Measurements from ENCODE around the gene CLP1.
"Not testable (repeated sequence)": the region's sequence is repeated elsewhere in the genome, so short reads cannot be mapped to it uniquely, and the experiment has no call there.

The CLP1 gene

DNA sequence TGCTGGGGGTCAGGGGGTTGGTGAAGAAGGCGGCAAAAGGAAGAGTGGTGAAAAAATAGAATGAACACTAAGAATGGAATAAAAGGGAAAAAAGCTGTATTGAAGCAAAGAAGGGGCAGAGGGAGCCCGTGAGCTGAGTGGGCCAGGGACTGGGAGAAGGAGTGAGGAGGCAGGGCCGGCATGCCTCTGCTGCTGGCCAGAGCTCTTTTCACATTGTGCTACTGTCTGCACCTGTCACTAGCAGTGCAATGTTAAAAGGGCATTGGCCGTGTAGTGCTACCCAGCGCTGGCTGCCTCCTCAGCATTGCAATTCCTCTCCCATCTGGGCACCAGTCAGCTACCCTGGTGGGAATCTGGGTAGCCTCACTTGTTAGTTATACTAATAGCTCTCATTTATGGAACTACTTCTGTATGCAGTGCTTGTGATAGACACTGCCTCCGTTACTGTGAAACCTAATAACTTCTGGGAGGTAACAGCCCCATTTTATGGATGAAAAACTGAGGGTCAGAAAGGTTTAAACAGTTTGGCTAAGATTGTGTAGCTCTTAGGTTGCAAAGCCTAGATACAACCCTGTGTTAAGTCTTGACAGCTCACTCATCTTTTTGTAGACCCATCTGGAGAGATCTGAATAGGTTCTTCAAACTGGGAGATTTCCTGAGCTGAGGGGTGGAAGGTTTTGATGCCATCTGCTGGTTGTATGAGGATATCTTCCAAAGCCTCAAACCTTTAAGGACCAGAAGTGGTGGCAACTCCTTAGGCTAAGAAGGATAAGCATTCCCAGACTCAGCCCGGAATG, 16.4 kb upstream of the CLP1 start:
- no peak for DNase-seq

DNA sequence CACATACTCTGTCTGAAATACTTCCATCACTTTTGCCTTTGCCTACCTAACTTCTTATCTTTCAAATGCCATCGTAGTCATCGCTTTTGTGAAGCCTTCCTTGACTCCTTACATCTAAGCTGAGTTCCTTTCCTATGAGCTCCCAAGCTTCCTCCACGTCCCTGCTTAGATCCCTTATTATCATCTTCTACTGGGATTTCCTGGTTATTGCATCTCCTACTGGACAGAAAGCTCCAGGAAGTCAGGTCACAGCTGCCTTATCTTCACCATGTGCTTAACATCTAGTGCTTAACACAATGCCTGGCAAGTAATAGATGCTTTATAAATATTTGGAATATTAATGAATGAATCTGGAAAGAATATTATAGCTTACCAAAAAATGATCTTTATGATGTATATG, 13.8 kb upstream of the CLP1 start:
- DNase-seq = no peak

DNA sequence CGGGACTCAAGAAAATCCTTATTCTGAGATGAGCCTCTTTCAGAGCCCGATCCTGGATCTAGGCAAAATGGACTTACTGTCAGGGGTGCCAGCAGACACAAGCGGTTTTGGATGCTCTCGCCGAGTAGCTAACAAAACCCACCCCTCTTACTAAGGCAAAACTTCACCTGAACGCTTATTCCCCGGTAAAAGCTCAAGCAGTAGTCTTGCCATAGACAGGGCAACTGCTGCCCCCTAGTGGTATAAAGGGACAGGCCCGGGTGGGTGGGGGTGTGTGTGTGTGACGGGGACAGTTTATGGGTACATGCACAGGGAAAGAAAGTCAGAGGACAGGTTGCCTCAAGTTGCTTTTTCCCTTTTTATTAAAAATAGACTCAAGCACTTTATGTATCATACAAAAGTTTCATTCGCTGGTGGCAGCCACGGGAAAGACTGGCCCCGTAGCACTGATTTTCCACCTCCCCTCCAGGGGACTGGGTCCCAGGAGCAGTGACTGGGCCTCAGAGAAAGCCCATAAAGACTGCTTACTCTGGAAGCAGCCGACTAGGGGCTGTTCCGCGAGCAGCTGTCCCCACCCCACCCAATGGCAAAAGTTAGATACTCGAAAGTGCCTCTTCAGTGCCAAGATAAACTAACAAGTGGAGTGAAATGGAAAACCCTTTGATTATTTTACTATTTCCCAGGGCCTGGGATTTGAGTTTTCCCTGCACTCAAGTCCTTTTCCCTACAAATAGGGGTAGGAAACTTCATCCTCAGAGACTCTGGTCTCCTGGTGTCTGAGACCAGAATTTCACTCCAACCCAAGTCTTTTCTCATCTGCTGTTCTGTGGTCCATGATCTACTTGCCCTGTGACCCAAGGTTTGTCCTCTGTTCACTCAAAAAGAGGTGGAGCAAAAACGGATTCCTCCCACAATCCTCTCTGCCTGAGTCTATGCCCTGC, 12.5 kb upstream of the CLP1 start:
- peak; percentile 87 for DNase-seq

DNA sequence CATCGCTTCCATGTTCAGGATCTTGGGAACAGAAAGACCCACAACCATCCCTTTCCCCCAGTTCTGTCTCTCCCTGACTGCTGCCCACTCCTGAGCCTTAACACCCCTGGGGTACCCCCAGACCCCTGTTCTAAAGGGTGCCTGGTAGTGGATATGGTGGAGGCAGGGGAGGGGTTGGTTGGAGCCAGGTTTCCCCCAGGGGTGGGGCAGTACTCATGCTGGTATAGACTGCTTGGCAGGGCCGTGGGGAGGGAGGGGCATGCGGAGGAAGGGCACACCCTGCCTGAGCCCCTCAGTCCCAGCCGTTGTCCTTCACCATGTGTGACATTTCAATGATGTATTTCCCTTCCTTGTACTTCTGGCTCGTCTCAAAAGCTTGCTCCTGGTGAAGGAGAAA, 11.9 kb upstream of the CLP1 start:
- no peak for DNase-seq

GRCh38 chr11:57646194-57646798, 11.3 kb upstream of the CLP1 start:
- DNase-seq = no peak

DNA sequence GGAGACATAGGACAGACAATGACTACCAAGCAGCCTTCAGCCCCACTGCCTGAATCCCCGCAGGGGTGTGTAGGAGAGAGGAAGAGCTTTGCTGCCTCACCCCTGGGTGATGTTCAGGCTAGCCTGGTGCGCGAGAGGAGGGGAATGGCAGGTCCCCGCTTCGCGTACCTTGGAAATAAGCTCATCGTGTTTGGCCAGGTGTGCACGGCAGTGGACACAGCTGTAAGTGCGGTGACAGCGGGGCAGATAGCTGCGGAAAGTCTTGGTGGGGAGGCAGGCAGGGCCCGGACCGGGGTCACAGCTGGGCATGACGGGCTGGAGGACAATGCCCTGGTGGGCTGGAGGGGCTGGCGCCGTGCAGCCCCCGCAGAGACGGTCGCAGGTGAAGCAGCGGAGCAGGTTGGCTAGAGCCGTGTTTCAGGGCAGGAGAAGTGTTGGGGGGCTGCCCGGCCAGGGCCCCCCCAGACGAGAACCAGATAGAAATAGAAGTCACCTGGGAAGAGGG, 10.7 kb upstream of the CLP1 start:
- DNase-seq = no peak

DNA sequence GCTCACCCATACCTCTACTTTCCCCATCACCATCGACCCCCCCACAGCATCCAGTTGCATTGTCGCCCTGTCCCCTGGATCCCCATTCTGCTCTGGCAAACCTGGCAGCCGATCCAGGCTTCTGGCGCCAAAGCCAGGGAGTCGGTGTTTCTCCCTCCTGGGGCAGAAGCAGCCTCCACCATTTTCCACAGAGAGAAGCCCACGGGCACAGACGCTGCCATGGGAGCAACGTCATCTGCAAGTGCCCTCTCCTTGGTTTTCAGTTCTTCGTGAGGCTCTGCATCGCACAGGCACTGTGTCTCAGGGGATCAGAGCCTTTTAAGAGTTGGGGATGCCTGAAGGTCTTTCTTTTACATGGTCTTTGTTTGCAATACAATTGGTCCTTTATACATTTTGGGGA, 10.2 kb upstream of the CLP1 start:
- DNase-seq = no peak

GRCh38 chr11:57647960-57648800, 9.4 kb upstream of the CLP1 start:
- no peak for DNase-seq

GRCh38 chr11:57648801-57649735, 8.5 kb upstream of the CLP1 start:
- DNase-seq = no peak

DNA sequence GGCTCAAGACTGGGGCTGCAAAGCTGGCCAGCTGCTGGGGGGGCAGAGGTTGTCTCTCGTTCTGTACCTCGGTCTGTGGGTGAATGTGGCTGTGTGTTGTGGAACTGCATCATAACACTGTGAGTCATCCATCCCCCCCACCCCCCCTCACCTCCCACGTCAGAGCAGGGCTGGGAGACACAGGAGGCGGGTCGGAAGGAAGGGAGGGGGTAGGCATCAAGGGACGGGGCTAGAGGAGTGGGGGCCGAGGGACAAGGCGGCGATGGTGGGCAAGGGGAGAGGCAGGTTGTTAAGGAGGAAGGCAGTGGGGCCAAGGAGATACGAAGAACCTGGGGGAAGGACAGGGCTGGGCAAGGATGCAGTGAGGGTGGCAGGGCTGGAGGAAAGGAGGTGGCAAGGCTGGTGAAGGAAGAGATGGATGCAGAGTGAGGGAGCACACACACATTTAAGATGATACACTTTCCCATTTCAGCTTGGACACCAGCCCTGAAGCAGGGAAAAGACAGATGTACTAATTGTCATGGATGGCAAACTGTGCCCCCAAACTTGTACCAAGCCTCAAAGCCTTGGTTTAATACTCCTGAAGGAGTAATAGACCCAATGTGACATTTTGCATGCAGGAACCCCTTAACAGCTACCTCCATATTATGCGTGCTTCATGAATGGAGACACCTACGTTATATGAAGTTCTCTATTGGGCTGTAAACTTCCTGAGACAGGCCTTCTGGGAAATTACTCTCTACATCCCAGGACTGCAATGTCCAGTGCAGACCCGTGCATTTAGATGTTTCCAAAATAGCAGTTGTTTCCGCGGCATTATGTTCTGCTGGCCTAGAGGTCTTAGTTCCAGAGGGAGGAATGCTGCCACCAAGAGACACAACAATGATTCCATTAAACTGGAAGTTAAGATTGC, 7.5 kb upstream of the CLP1 start, which contains the start of gene YPEL4:
YPEL4 (minus strand) TSS at position 87 of the 913 bp plus-strand sequence. CDS start 2,805 bp downstream, outside the sequence.
- peak; percentile 68 for DNase-seq

- DNase-seq = no peak
Observed at GRCh38 chr11:57650739-57651090, 6.8 kb upstream of the CLP1 start.

- DNase-seq = no peak
Observed at GRCh38 chr11:57651408-57651807, 6.2 kb upstream of the CLP1 start.

GRCh38 chr11:57652230-57652629, 5.3 kb upstream of the CLP1 start:
- not testable (repeated sequence) for DNase-seq

DNA sequence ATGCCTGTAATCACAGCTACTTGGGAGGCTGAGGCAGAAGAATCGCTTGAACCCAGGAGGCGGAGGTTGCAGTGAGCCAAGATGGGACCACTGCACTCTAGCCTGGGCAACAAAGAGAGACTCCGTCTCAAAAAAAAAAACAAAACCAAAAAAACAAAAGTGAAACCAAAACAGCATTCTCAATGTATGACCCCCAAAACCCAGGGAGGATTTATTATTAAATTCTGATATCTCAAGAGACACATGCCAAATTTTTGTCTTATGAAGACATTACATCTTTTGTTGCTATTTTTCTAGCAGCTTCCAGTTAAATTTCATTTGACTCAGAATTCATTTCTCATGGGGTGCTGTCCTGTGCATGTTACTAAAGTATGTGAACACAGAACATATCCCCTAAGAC, 4.9 kb upstream of the CLP1 start:
- no peak for DNase-seq

- no peak for DNase-seq
Observed at GRCh38 chr11:57653163-57653562, 4.4 kb upstream of the CLP1 start.

- DNase-seq = no peak
Observed at GRCh38 chr11:57656885-57657193, 723 bp upstream of the CLP1 start.

DNA sequence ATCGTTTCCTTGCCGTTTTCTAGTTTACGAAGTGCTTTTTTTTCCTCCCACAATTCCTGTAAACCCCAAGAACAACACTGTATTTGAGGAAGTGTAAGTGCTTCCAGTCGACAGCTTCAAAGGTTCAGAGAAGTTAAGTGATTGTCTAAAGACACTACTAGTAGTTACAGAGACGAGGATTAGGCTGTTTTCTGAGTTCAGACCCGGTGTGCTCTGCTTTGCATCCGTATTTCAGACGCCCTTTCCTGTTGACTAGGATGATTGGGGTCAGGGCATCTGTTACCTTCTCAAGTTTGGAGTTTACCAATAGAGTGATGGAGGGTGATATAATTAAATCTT, 430 bp downstream of the CLP1 start:
- DNase-seq = no peak

- DNase-seq = no peak
Observed at GRCh38 chr11:57659669-57660068, 2.1 kb downstream of the CLP1 start.

- no peak for DNase-seq
Observed at GRCh38 chr11:57662893-57663292, 5.3 kb downstream of the CLP1 start.

- no peak for DNase-seq
Observed at GRCh38 chr11:57663975-57664374, 6.4 kb downstream of the CLP1 start.
